ENCODE data around the gene TIE1.

Gene TIE1

DNA sequence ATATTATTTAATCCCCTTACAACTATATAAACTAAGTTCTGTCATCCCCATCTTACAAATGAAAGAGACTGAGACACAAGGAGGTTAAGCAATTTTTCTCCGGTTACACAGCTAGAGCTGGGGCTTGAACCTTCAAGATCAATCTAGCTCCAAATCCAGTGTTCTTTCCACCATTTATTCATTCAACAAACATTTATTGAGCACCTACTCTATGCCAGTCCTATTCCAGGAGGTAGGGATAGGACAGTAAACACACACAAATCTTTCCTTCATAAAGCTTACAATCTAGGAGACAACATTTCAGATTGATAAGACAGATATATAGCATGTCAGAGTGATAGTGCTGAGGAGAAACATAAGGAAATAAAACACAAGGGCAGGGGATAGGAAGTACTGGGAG, 33.9 kb upstream of the TIE1 start:
- no peaks in the 10 kb centered on the region for H3K9me3 ChIP-seq (ENCODE audit: control insufficient read depth in 1 of 2, low read length in 2 of 2)
- H3K4me1 ChIP-seq (ENCODE audit: control insufficient read depth in 1 of 2, insufficient read depth in 2 of 2, low read length in 2 of 2): peaks cover 18 to 43% of the 10 kb centered on the region in 2 donors
- H3K27me3 ChIP-seq (ENCODE audit: control insufficient read depth in 1 of 2, insufficient read depth in 2 of 2, low read length in 2 of 2): no peaks in the 10 kb centered on the region
- peak overlapping the region; percentile 22 for H3K27ac ChIP-seq (ENCODE audit: low read depth, low read length)
- H3K36me3 ChIP-seq (ENCODE audit: control insufficient read depth in 1 of 2, insufficient read depth in 2 of 2, low read length in 2 of 2): no peaks in the 10 kb centered on the region
- H3K4me3 ChIP-seq (ENCODE audit: low read depth in 1 of 2, low read length in 2 of 2): no peak overlapping the region
- H3K9ac ChIP-seq (ENCODE audit: low read depth in 1 of 2, low read length in 2 of 2): no peak overlapping the region

DNA sequence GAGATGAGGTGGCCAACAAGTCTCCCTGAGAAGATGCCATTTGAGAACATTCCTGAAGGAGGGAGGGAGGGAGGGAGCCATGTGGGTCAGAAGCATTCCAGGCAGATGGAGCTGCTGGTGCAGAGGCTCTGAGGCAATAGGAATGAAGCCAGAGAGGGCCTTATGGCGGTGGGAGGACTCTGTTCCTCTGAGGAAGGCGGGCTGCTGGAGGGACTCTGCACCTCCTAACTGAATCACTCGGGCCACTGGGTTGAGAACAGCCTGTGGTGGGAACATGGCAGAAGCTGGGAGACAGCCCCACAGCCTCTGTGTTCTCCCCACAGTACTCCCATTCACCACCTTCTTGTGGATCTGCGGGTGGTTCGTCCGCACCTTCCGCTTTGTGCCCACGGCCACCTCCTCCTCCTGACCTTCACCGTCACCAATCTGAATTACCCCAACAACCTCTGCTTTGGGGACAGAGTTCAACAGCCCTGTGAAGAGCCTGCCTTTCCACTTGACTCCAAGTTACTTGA, 33.4 kb upstream of the TIE1 start:
- Histone ChIP-seq H3K27me3 (ENCODE audit: control insufficient read depth in 1 of 2, insufficient read depth in 2 of 2, low read length in 2 of 2) (no peaks in the 10 kb centered on the region), H3K4me3 (ENCODE audit: low read depth in 1 of 2, low read length in 2 of 2) (no peak overlapping the region), H3K9me3 (ENCODE audit: control insufficient read depth in 1 of 2, low read length in 2 of 2) (no peaks in the 10 kb centered on the region), H3K36me3 (ENCODE audit: control insufficient read depth in 1 of 2, insufficient read depth in 2 of 2, low read length in 2 of 2) (no peaks in the 10 kb centered on the region), H3K9ac (ENCODE audit: low read depth in 1 of 2, low read length in 2 of 2) (peak overlapping the region in 1 of 2 donors; percentile 34), H3K27ac (ENCODE audit: low read depth, low read length) (peak overlapping the region; percentile 67), H3K4me1 (ENCODE audit: control insufficient read depth in 1 of 2, insufficient read depth in 2 of 2, low read length in 2 of 2) (peaks cover 18 to 43% of the 10 kb centered on the region in 2 donors)

DNA sequence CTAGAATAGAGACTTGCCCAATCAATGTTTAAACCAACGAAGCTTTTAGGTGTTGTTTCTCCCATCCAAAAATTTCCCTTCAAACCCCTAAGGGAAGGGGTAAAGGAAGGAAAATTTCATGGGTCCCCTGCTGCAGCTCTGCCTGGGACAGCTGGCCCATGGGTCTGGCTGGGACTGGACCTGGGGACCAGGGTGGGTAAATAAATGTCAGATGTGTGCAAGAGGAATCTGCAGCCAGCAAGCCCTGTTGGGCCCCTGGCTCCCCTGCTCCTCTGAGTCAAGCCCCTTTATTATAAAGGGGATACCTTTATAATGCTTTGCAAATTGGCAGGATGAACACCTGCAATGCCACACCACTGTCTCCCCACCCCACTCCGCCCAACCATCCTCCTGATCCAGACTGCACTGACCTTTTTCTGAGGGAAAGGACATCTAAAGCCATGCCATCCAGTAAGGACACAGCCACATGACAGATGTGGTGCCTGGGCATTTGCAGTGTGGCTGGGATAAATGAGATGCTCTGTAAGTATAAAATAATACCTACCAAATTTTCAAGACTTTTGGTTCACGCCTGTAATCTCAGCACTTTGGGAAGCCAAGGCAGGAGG, 32.9 kb upstream of the TIE1 start:
- Histone ChIP-seq H3K27ac (ENCODE audit: low read depth, low read length) (no peak overlapping the region), H3K27me3 (ENCODE audit: control insufficient read depth in 1 of 2, insufficient read depth in 2 of 2, low read length in 2 of 2) (no peaks in the 10 kb centered on the region), H3K4me1 (ENCODE audit: control insufficient read depth in 1 of 2, insufficient read depth in 2 of 2, low read length in 2 of 2) (peaks cover 18 to 43% of the 10 kb centered on the region in 2 donors), H3K4me3 (ENCODE audit: low read depth in 1 of 2, low read length in 2 of 2) (no peak overlapping the region), H3K36me3 (ENCODE audit: control insufficient read depth in 1 of 2, insufficient read depth in 2 of 2, low read length in 2 of 2) (no peaks in the 10 kb centered on the region), H3K9me3 (ENCODE audit: control insufficient read depth in 1 of 2, low read length in 2 of 2) (no peaks in the 10 kb centered on the region), H3K9ac (ENCODE audit: low read depth in 1 of 2, low read length in 2 of 2) (peak overlapping the region in 1 of 2 donors; percentile 34)

DNA sequence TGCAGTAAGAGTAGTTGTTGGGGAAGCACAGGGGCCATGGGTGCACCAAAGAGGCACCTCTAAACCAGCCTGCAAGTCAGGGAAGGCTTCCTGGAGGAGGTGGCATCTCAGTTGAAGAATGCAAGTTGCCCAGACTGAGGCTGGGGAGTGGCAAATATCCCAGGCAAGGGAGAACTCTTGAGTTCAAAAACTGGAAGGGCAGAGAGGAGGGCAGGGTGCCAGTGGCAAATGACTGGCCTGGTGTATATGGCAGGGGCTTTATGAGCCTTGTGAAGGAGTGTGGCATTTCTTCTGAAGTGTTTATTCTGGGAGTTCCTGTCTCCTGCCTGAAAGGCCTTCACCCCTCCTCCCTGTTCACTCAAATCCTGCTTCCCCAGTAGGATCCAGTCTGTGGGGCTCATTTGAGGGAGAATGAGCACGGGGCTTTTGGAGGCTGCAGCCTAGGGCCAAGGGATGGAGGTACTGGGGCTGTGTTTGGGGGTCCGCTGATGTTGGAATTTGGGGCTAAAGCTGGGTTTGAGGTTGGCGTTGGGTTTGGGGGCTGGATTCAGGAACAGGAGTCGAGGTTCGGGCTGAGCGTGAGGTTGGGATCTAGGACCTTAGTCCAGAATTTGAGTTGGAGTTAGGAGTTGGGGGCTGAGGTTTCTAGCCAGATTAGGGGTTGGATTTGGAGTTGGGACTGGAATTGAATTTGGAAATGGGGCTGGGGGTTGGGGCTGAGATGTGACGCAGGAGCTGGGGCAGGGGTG, 31.0 kb upstream of the TIE1 start, which contains the start of gene TMEM125:
TMEM125 (plus strand) TSS at position 357 of the 749 bp plus-strand sequence. CDS start 2,740 bp downstream, outside the sequence.
- Histone ChIP-seq H3K27me3 (ENCODE audit: control insufficient read depth in 1 of 2, insufficient read depth in 2 of 2, low read length in 2 of 2) (no peaks in the 10 kb centered on the region), H3K4me3 (ENCODE audit: low read depth in 1 of 2, low read length in 2 of 2) (peak within 1 kb of the TSS; percentile 64 to 70), H3K4me1 (ENCODE audit: control insufficient read depth in 1 of 2, insufficient read depth in 2 of 2, low read length in 2 of 2) (peaks cover 28 to 54% of the 10 kb centered on the region in 2 donors), H3K36me3 (ENCODE audit: control insufficient read depth in 1 of 2, insufficient read depth in 2 of 2, low read length in 2 of 2) (no peaks in the 10 kb centered on the region), H3K9ac (ENCODE audit: low read depth in 1 of 2, low read length in 2 of 2) (peak within 1 kb of the TSS; percentile 26 to 64), H3K27ac (ENCODE audit: low read depth, low read length) (peak within 1 kb of the TSS; percentile 55), H3K9me3 (ENCODE audit: control insufficient read depth in 1 of 2, low read length in 2 of 2) (no peaks in the 10 kb centered on the region)

DNA sequence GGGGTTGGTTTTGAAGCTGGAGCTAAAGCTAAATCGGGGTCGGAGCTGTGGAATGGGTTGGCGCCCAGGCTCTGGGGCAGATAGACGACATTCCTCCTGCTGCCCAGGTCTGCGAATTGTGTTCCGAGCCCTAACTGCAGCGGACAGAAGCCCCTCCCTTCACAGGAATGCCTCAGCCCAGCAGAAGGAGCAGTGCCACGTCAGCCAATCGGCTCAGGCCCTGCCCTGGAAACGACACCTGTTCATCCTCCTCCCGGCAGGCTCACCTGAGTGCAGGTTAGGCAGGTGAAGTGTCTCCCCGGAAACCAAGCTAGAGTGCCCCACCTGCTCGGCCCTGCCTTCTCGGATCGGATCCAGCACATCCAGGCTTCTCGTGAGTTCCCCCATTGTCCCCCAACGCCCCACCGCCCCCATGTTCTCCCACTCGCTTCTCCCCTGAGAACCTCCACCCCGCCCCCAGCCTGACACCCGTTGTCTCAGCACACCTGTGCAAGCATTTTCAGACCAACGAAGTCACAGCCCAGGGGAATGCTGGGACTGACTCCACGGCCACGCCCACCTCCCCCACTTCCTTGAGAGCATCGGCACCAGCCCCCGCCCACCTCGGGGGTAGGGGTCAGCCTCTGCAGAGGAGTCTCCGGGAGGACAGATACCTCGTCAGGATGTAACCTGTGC, 30.2 kb upstream of the TIE1 start:
- Histone ChIP-seq H3K9me3 (ENCODE audit: control insufficient read depth in 1 of 2, low read length in 2 of 2) (no peaks in the 10 kb centered on the region), H3K4me3 (ENCODE audit: low read depth in 1 of 2, low read length in 2 of 2) (peak overlapping the region; percentile 64 to 70), H3K27me3 (ENCODE audit: control insufficient read depth in 1 of 2, insufficient read depth in 2 of 2, low read length in 2 of 2) (no peaks in the 10 kb centered on the region), H3K4me1 (ENCODE audit: control insufficient read depth in 1 of 2, insufficient read depth in 2 of 2, low read length in 2 of 2) (peaks cover 28 to 56% of the 10 kb centered on the region in 2 donors), H3K9ac (ENCODE audit: low read depth in 1 of 2, low read length in 2 of 2) (peak overlapping the region; percentile 26 to 64), H3K36me3 (ENCODE audit: control insufficient read depth in 1 of 2, insufficient read depth in 2 of 2, low read length in 2 of 2) (no peaks in the 10 kb centered on the region), H3K27ac (ENCODE audit: low read depth, low read length) (peak overlapping the region; percentile 55)

DNA sequence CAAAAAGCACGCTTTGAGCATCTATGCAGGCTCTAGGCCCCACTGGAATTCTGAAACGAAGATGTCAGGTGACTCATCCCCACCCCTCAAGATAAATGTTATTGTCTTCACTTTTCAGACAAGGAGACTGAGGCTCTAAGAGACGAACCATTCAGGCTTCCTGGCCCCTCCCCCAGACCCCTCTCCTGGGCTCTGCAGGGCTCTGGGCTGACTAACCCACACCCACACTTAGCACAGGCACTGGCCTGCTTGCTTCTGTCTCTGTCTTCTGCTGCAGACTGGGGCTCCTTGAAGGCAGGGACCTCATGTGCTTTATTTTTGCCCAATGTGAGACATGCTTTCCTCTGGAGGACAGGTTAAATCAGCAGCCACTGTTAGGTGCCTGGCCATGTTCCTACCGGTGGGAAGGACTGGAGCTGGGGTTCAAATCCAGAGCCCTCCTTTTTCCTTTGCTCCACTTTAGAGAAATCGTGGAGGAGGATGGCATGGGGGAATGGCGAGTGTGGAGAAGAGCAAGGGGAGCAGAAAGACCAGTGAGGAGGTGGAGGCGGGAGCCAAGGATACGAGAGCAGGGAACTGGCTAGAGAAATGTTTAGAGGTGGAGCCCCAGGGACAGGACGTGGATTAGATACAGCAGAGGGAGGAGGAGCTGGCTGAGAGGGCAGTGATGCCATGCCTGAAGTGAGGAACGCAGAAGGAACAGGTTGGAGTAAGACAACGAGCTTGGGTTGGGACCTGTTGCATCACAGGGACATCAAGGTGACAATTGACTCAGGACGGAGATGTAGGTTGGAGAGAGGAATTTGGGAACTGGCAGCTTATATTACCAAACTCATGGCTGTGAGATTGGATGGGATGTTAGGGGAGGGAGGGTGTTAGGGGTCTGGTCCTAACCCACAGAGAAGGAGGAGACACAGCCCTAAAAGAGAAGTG, 29.3 kb upstream of the TIE1 start:
- H3K9ac ChIP-seq (ENCODE audit: low read depth in 1 of 2, low read length in 2 of 2): peak overlapping the region; percentile 12 to 64
- H3K4me1 ChIP-seq (ENCODE audit: control insufficient read depth in 1 of 2, insufficient read depth in 2 of 2, low read length in 2 of 2): peaks cover 28 to 56% of the 10 kb centered on the region in 2 donors
- H3K27ac ChIP-seq (ENCODE audit: low read depth, low read length): no peak overlapping the region
- no peaks in the 10 kb centered on the region for H3K9me3 ChIP-seq (ENCODE audit: control insufficient read depth in 1 of 2, low read length in 2 of 2)
- H3K36me3 ChIP-seq (ENCODE audit: control insufficient read depth in 1 of 2, insufficient read depth in 2 of 2, low read length in 2 of 2): no peaks in the 10 kb centered on the region
- no peaks in the 10 kb centered on the region for H3K27me3 ChIP-seq (ENCODE audit: control insufficient read depth in 1 of 2, insufficient read depth in 2 of 2, low read length in 2 of 2)
- peak overlapping the region; percentile 64 to 70 for H3K4me3 ChIP-seq (ENCODE audit: low read depth in 1 of 2, low read length in 2 of 2)

DNA sequence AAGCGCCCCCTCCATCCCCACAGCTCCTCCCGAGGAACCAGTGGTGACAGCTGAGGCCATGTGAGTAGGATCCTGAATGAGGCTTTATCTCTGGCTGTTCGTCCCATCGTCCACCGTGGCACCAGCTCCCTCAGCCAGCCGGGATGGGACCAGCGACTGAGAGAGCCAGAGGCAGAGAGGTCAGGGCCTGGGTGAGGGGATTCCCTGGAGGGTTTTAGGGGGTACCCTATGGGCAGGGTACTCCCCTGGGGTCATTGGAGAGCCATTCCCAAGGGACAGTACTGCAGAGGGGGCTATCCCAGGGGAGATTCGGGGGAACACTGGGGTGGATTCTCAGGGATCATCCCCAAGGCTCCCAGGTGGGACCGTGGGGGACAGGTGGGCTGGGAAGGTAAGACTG, 28.6 kb upstream of the TIE1 start:
- Histone ChIP-seq H3K27me3 (ENCODE audit: control insufficient read depth in 1 of 2, insufficient read depth in 2 of 2, low read length in 2 of 2) (no peaks in the 10 kb centered on the region), H3K27ac (ENCODE audit: low read depth, low read length) (no peak overlapping the region), H3K4me1 (ENCODE audit: control insufficient read depth in 1 of 2, insufficient read depth in 2 of 2, low read length in 2 of 2) (peaks cover 33 to 58% of the 10 kb centered on the region in 2 donors), H3K36me3 (ENCODE audit: control insufficient read depth in 1 of 2, insufficient read depth in 2 of 2, low read length in 2 of 2) (no peaks in the 10 kb centered on the region), H3K9me3 (ENCODE audit: control insufficient read depth in 1 of 2, low read length in 2 of 2) (no peaks in the 10 kb centered on the region), H3K4me3 (ENCODE audit: low read depth in 1 of 2, low read length in 2 of 2) (no peak overlapping the region), H3K9ac (ENCODE audit: low read depth in 1 of 2, low read length in 2 of 2) (no peak overlapping the region)

DNA sequence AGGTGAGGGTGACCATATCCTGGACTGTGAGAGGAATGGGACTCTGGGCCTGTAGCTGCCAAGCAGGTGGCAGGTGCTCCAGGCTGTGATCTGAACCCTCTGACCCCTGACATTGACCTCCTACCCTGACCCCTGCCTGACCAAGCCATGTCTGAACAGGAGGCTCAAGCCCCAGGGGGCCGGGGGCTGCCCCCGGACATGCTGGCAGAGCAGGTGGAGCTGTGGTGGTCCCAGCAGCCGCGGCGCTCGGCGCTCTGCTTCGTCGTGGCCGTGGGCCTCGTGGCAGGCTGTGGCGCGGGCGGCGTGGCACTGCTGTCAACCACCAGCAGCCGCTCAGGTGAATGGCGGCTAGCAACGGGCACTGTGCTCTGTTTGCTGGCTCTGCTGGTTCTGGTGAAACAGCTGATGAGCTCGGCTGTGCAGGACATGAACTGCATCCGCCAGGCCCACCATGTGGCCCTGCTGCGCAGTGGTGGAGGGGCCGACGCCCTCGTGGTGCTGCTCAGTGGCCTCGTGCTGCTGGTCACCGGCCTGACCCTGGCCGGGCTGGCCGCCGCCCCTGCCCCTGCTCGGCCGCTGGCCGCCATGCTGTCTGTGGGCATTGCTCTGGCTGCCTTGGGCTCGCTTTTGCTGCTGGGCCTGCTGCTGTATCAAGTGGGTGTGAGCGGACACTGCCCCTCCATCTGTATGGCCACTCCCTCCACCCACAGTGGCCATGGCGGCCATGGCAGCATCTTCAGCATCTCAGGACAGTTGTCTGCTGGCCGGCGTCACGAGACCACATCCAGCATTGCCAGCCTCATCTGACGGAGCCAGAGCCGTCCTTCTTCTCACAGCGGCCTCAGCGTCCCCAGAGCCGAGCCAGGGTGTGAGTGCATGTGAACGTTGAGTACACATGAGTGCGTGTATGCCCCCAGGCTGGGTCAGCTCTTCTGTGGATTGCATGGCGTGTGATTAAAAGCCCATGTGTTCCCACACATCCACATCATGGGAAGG, 27.9 kb upstream of the TIE1 start:
- Histone ChIP-seq H3K27me3 (ENCODE audit: control insufficient read depth in 1 of 2, insufficient read depth in 2 of 2, low read length in 2 of 2) (no peaks in the 10 kb centered on the region), H3K27ac (ENCODE audit: low read depth, low read length) (no peak overlapping the region), H3K4me1 (ENCODE audit: control insufficient read depth in 1 of 2, insufficient read depth in 2 of 2, low read length in 2 of 2) (peaks cover 38 to 50% of the 10 kb centered on the region in 2 donors), H3K9ac (ENCODE audit: low read depth in 1 of 2, low read length in 2 of 2) (no peak overlapping the region), H3K9me3 (ENCODE audit: control insufficient read depth in 1 of 2, low read length in 2 of 2) (no peaks in the 10 kb centered on the region), H3K4me3 (ENCODE audit: low read depth in 1 of 2, low read length in 2 of 2) (no peak overlapping the region), H3K36me3 (ENCODE audit: control insufficient read depth in 1 of 2, insufficient read depth in 2 of 2, low read length in 2 of 2) (no peaks in the 10 kb centered on the region)

Measured in duodenal mucosa (tissue), 2 donors.